ENCODE measurements around the gene RAPGEF2. TPM values are rescaled to one million over a fixed set of nuclear protein-coding genes. Genes with fewer than 3 reads are reported as not detected.

Gene RAPGEF2
- total RNA-seq, 1 experiment from 2014 or later: 29.8 TPM

DNA sequence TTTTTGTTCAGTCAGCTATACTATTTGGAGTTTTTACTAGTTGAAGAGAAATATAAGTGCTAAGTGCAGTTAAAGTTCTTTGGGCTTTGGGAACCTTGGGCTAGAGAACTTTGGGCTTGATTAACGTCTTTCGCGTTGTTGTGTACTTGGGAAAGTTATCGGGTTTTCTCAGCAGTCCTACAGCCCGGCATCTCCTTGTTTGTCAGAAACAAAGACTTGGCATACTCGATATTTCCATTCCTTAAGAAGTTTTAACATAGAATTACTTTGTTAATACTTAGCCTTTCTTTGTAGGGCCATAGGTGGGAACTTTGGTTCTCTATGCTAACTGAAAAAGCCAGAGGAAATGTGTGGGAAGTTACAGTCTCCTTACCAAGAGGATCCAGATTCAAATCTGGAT lies 28.7 kb downstream of the RAPGEF2 start:
- H3K4me1 ChIP-seq (replicated peaks; ENCODE audit: insufficient read depth): peaks cover 14% of the 10 kb centered on the region
- ChIA-PET POLR2A (ENCODE audit: unreplicated experiment) (no interaction called here), CTCF (interaction anchor here (0.7 kb wide), 1 partner anchor 82 kb away, joined by 7 read pairs; no protein-coding TSS in a partner anchor)
- peaks cover 57% of the 10 kb centered on the region for H3K79me2 ChIP-seq (ENCODE audit: low read depth)
- no peak overlapping the region for H2AFZ ChIP-seq
- BruUV-seq (replicated peaks): no TSS peak
- no peak for DNase-seq
- no peak overlapping the region for H3K27ac ChIP-seq
- TF ChIP-seq, protein P1, sequence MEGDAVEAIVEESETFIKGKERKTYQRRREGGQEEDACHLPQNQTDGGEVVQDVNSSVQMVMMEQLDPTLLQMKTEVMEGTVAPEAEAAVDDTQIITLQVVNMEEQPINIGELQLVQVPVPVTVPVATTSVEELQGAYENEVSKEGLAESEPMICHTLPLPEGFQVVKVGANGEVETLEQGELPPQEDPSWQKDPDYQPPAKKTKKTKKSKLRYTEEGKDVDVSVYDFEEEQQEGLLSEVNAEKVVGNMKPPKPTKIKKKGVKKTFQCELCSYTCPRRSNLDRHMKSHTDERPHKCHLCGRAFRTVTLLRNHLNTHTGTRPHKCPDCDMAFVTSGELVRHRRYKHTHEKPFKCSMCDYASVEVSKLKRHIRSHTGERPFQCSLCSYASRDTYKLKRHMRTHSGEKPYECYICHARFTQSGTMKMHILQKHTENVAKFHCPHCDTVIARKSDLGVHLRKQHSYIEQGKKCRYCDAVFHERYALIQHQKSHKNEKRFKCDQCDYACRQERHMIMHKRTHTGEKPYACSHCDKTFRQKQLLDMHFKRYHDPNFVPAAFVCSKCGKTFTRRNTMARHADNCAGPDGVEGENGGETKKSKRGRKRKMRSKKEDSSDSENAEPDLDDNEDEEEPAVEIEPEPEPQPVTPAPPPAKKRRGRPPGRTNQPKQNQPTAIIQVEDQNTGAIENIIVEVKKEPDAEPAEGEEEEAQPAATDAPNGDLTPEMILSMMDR (conservative IDR thresholded peaks at IDR 0.05): no peak
- TF ChIP-seq EZH2 (IDR thresholded peaks at IDR 0.05; ENCODE audit: low read depth): no peak
- no peak overlapping the region for H3K4me2 ChIP-seq
- H3K4me3 ChIP-seq: no peak overlapping the region
- H3K9me2 ChIP-seq (ENCODE audit: insufficient read depth): no peaks in the 10 kb centered on the region
- no peaks in the 10 kb centered on the region for H3K27me3 ChIP-seq (ENCODE audit: insufficient read depth, low read depth)
- H3F3A ChIP-seq (ENCODE audit: insufficient read depth, low read depth): no peaks in the 10 kb centered on the region
- no peaks in the 10 kb centered on the region for H4K20me1 ChIP-seq (ENCODE audit: insufficient read depth)
- intact Hi-C loops (cut with micrococcal nuclease; ENCODE audit: unreplicated experiment): no loop called here
- H3K9me3 ChIP-seq (ENCODE audit: insufficient read depth, low read depth): no peaks in the 10 kb centered on the region
- H3K36me3 ChIP-seq (ENCODE audit: low read depth): no peaks in the 10 kb centered on the region

- Histone ChIP-seq H3K79me2 (ENCODE audit: low read depth) (peaks cover 75% of the 10 kb centered on the region), H3K36me3 (ENCODE audit: low read depth) (no peaks in the 10 kb centered on the region)
- no TSS peak for BruUV-seq (replicated peaks)
Measured at GRCh38 chr4:159134429-159134828, 31.6 kb downstream of the RAPGEF2 start.

GRCh38 chr4:159137176-159137575 lies 34.3 kb downstream of the RAPGEF2 start:
- Histone ChIP-seq H3K36me3 (ENCODE audit: low read depth) (no peaks in the 10 kb centered on the region), H3K79me2 (ENCODE audit: low read depth) (peaks cover 67% of the 10 kb centered on the region), H3K27me3 (ENCODE audit: insufficient read depth, low read depth) (no peaks in the 10 kb centered on the region), H3K9me2 (ENCODE audit: insufficient read depth) (no peaks in the 10 kb centered on the region), H3K4me2 (no peak overlapping the region), H3K4me3 (no peak overlapping the region), H3K4me1 (replicated peaks; ENCODE audit: insufficient read depth) (no peaks in the 10 kb centered on the region), H2AFZ (no peak overlapping the region), H3K27ac (no peak overlapping the region), H4K20me1 (ENCODE audit: insufficient read depth) (no peaks in the 10 kb centered on the region; the same call in 1 of the 2 replicates), H3F3A (ENCODE audit: insufficient read depth, low read depth) (no peaks in the 10 kb centered on the region), H3K9me3 (ENCODE audit: insufficient read depth, low read depth) (no peaks in the 10 kb centered on the region)
- no peak for DNase-seq
- POLR2A ChIA-PET (ENCODE audit: unreplicated experiment): no interaction called here
- intact Hi-C loops (cut with micrococcal nuclease; ENCODE audit: unreplicated experiment): no loop called here
- BruUV-seq (replicated peaks): no TSS peak
- TF ChIP-seq EZH2 (IDR thresholded peaks at IDR 0.05; ENCODE audit: low read depth): no peak
- TF ChIP-seq, protein P1 (conservative IDR thresholded peaks at IDR 0.05): no peak
- CTCF ChIA-PET: no interaction called here

More at GRCh38 chr4:159134429-159134828, 31.6 kb downstream of the RAPGEF2 start:
- H3K4me2 ChIP-seq: no peak overlapping the region
- no peak overlapping the region for H3K4me3 ChIP-seq
- H4K20me1 ChIP-seq (ENCODE audit: insufficient read depth): no peaks in the 10 kb centered on the region; the same call in 1 of the 2 replicates
- POLR2A ChIA-PET (ENCODE audit: unreplicated experiment): no interaction called here
- intact Hi-C loops (cut with micrococcal nuclease; ENCODE audit: unreplicated experiment): no loop called here
- H3K27ac ChIP-seq: no peak overlapping the region
- H3K9me2 ChIP-seq (ENCODE audit: insufficient read depth): no peaks in the 10 kb centered on the region
- H3F3A ChIP-seq (ENCODE audit: insufficient read depth, low read depth): no peaks in the 10 kb centered on the region
- H3K4me1 ChIP-seq (replicated peaks; ENCODE audit: insufficient read depth): peaks cover 13% of the 10 kb centered on the region
- no peak overlapping the region for H2AFZ ChIP-seq
- H3K9me3 ChIP-seq (ENCODE audit: insufficient read depth, low read depth): no peaks in the 10 kb centered on the region
- H3K27me3 ChIP-seq (ENCODE audit: insufficient read depth, low read depth): no peaks in the 10 kb centered on the region
- DNase-seq: no peak
- TF ChIP-seq EZH2 (IDR thresholded peaks at IDR 0.05; ENCODE audit: low read depth): no peak
- TF ChIP-seq, protein P1 (conservative IDR thresholded peaks at IDR 0.05): no peak
- CTCF ChIA-PET: no interaction called here

Measured in PC-9 (cell line).